Measurements from ENCODE around the gene OBI1. TPM values are rescaled to one million over a fixed set of nuclear protein-coding genes. Genes with fewer than 3 reads are reported as not detected.

The OBI1 gene
- total and polyA plus RNA-seq, 10 donors, result 4.1 to 14.7 (median 11.5) TPM

GRCh38 chr13:78679329-78679728, 20.4 kb upstream of the OBI1 start:
- intact Hi-C loops (cut with DNase I; ENCODE audit: low total_unique reads), result no loop called here
- H3K36me3 ChIP-seq, result no peaks in the 10 kb centered on the region
- H3K9me3 ChIP-seq, result peaks cover 0 to 11% (median 0%) of the 10 kb centered on the region in 8 donors
- H3K27me3 ChIP-seq (replicated peaks in 1 of 7), result no peaks in the 10 kb centered on the region
- TF ChIP-seq CTCF (IDR thresholded peaks at IDR 0.05 in 8 of 11, conservative IDR thresholded peaks at IDR 0.05 in 3 of 11), result no peak
- no peak for TF ChIP-seq POLR2A (IDR thresholded peaks at IDR 0.05)
- no peak for TF ChIP-seq POLR2AphosphoS5 (IDR thresholded peaks at IDR 0.05)
- H3K4me1 ChIP-seq, result no peaks in the 10 kb centered on the region
- WGBS, 5 donors, result 30 to 76% (median 45%) methylated on average over 1 of the region's 1 CpG
- no peak overlapping the region for H3K4me3 ChIP-seq
- no peak overlapping the region for H3K27ac ChIP-seq
- no peak for DNase-seq

GRCh38 chr13:78675112-78675511, 16.2 kb upstream of the OBI1 start:
- intact Hi-C loops (cut with DNase I; ENCODE audit: low total_unique reads), result no loop called here
- 70 to 85% (median 81%) methylated on average over 3 of the region's 3 CpGs for WGBS, 5 donors
- no peak overlapping the region for H3K4me3 ChIP-seq
- TF ChIP-seq CTCF (IDR thresholded peaks at IDR 0.05 in 8 of 11, conservative IDR thresholded peaks at IDR 0.05 in 3 of 11) (no peak), POLR2A (IDR thresholded peaks at IDR 0.05) (no peak), POLR2AphosphoS5 (IDR thresholded peaks at IDR 0.05) (no peak)
- no peak for DNase-seq
- no peak overlapping the region for H3K27ac ChIP-seq
- no peaks in the 10 kb centered on the region for H3K4me1 ChIP-seq
- no peaks in the 10 kb centered on the region for H3K36me3 ChIP-seq
- H3K9me3 ChIP-seq, result no peaks in the 10 kb centered on the region
- no peaks in the 10 kb centered on the region for H3K27me3 ChIP-seq (replicated peaks in 1 of 7)

- Histone ChIP-seq H3K9me3 (no peaks in the 10 kb centered on the region), H3K4me3 (no peak overlapping the region), H3K36me3 (no peaks in the 10 kb centered on the region), H3K4me1 (no peaks in the 10 kb centered on the region), H3K27me3 (replicated peaks in 1 of 7) (no peaks in the 10 kb centered on the region), H3K27ac (no peak overlapping the region)
- DNase-seq, result no peak
- intact Hi-C loops (cut with DNase I; ENCODE audit: low total_unique reads), result no loop called here
- WGBS, 5 donors, result 52 to 81% (median 61%) methylated on average over 1 of the region's 1 CpG
- TF ChIP-seq POLR2AphosphoS5 (IDR thresholded peaks at IDR 0.05) (no peak), POLR2A (IDR thresholded peaks at IDR 0.05) (no peak), CTCF (IDR thresholded peaks at IDR 0.05 in 8 of 11, conservative IDR thresholded peaks at IDR 0.05 in 3 of 11) (no peak)
Measured at GRCh38 chr13:78674638-78675037, 15.7 kb upstream of the OBI1 start.

- H3K27me3 ChIP-seq (replicated peaks in 1 of 7), result no peaks in the 10 kb centered on the region
- WGBS, 5 donors, result 64 to 89% (median 81%) methylated on average over 2 of the region's 2 CpGs
- no peak for DNase-seq
- no peaks in the 10 kb centered on the region for H3K9me3 ChIP-seq
- no peak overlapping the region for H3K27ac ChIP-seq
- no peaks in the 10 kb centered on the region for H3K36me3 ChIP-seq
- intact Hi-C loops (cut with DNase I; ENCODE audit: low total_unique reads), result no loop called here
- no peak overlapping the region for H3K4me3 ChIP-seq
- H3K4me1 ChIP-seq, result peaks cover 6 to 21% (median 14%) of the 10 kb centered on the region in 6 donors
- TF ChIP-seq CTCF (IDR thresholded peaks at IDR 0.05 in 8 of 11, conservative IDR thresholded peaks at IDR 0.05 in 3 of 11) (no peak), POLR2A (IDR thresholded peaks at IDR 0.05) (no peak), POLR2AphosphoS5 (IDR thresholded peaks at IDR 0.05) (no peak)
Measured at GRCh38 chr13:78662467-78662866, 3.5 kb upstream of the OBI1 start.
